OCI-LY1 (cell line): ENCODE measurements around the gene LCT.

ENCODE experiments used
- EZH2 ChIP-seq: fragments of 200-600 bp; sonication (generic), shearing (Covaris generic); IDR thresholded peaks from 2 replicates; pipeline ENCODE4 v1.8.0; 2017; ENCODE audit warnings: borderline replicate concordance, mixed run types, mild to moderate bottlenecking, antibody characterized with exemption, low read length, moderate library complexity, mixed read lengths
- TF ChIP-seq, protein P1 (sequence below): fragments of 200-600 bp; sonication (generic), shearing (Covaris generic); IDR thresholded peaks from 2 replicates; pipeline ENCODE4 v1.5.1; 2017; ENCODE audit warnings: mild to moderate bottlenecking, antibody characterized with exemption, low read length, moderate library complexity, mixed read lengths

DNA sequence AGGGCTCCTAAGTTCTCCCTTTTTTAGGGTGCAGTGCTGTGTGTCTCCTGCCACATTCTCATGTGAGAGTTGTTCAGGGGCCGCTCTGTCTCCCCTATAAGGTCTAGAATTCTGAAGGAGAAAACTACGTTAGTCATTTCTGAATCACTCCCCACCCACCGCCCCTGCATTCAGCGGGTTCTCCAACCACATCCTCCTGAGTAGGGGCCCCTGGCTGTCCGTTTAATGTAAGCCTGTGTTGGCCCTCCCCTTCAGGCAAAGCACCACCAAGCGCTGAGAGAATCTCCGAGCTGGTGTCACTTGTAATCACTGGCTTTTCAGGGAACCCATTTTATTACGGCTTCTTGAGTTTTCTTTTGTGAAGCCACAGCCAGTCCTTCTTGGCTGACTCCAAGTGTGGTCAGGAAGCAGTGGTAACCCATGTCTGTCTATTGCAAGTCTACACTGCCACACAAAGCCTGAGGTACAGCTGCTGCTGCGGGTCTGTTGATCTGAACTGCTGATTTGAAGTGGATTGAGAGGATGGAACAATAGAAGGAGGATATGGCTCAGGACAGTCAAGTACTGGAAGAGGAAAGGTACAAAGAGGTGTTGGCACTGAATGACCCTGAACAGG lies 16.9 kb downstream of the LCT start:
- TF ChIP-seq, protein P1, sequence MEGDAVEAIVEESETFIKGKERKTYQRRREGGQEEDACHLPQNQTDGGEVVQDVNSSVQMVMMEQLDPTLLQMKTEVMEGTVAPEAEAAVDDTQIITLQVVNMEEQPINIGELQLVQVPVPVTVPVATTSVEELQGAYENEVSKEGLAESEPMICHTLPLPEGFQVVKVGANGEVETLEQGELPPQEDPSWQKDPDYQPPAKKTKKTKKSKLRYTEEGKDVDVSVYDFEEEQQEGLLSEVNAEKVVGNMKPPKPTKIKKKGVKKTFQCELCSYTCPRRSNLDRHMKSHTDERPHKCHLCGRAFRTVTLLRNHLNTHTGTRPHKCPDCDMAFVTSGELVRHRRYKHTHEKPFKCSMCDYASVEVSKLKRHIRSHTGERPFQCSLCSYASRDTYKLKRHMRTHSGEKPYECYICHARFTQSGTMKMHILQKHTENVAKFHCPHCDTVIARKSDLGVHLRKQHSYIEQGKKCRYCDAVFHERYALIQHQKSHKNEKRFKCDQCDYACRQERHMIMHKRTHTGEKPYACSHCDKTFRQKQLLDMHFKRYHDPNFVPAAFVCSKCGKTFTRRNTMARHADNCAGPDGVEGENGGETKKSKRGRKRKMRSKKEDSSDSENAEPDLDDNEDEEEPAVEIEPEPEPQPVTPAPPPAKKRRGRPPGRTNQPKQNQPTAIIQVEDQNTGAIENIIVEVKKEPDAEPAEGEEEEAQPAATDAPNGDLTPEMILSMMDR, result no peak
- no peak for TF ChIP-seq EZH2
